HL-60/S4 treated with phorbol 12-myristate 13-acetate at 8.2 ng/mL for 4 days and 3 days (cell line): ENCODE data around the gene MS4A14.

Experiments used
- in situ Hi-C: fragments of 300-500 bp; cut with MboI; formaldehyde crosslinking; loops from 2 replicates; pipeline ENCODE4 v1.15.0; 2022; ENCODE audit warnings: low sequenced_read_pairs

MS4A14 gene

GRCh38 chr11:60396382-60396781 is at the start of gene MS4A14:
MS4A14 (plus strand) TSS chr11:60396459; CDS start chr11:60396579, 120 bp downstream.
- in situ Hi-C loops = no loop called here

DNA sequence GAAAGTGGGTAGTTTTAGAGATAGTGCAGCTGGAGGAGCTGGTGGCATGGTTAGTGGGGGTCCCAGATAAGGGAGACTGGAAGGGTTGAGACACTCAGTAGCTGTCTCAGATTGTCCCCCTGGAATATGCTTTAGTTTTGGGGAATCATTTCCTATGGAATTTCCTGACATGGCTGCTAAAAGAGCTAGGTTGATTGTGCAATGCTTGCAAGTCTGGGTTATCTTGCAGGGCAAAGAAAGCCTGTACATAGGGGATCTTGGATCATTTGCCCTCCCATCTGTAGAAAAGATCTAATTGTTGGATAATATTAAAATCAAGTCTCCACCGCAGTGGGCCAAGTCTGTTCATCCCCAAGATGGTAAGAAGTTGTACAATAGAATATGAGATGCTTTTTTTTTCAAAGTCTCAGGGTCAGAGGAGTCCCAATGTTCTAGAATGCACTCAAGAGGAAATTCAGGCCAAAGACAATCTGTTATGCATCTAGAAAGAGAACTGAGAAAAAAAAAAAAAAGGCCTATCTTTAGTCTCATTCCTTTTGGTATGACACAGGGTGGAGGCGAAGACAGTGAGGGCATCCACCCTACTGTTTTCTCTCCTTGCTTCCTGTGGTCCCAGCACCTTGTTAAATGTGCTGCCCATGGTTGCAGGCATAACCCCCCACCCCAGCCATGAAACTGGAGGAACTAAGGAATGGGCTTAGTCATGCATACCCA is 49.0 kb upstream of the MS4A14 start:
- in situ Hi-C loops = no loop called here

DNA sequence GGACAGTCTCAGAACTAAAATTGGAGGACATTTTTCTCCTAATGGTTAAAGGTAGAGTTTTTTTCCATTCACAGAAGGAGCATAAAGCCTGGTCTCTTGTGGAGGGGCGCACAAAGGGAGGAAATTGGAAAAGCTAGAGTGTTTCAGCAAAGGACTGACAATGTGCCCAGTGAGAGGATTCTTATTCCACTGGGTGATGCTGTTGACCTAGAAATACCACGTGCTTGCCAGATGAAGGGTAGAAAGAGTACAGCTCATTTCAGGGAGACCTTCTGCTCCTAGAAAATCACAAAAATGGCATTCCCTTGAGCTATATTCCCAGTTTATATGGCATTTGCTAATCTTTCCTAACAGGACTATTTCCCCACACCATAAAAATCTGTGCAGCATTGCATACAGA is 48.1 kb upstream of the MS4A14 start:
- in situ Hi-C loops = no loop called here

GRCh38 chr11:60349990-60350389 is 46.3 kb upstream of the MS4A14 start:
- in situ Hi-C loops = loop anchor here (25.0 kb wide), 1 partner anchor 262 kb away; no protein-coding TSS in a partner anchor

- in situ Hi-C loops = loop anchor here (25.0 kb wide), 1 partner anchor 255 kb away; no protein-coding TSS in a partner anchor
Observed at GRCh38 chr11:60357771-60358170, 38.5 kb upstream of the MS4A14 start.

DNA sequence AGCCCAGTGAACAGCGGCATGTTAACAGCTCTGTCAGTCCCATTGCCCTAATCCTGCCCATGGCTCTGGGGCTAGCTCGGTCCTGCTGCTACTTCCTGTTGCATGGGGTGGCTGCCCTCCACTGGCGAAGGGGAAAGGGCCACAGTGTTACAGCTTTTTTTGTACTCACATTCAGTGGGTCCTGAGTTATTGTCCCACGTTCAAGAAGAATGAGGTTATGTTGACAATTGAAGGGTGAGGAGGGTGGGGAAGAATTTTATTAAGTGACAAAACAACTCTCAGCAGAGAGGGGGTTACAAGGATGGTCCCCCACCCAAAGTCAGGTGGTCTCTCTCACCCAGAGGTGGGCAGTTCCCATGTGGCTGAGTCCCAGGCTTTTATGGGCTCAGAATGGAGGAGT is 35.6 kb upstream of the MS4A14 start:
- in situ Hi-C loops = loop anchor here (25.0 kb wide), 1 partner anchor 252 kb away; no protein-coding TSS in a partner anchor

DNA sequence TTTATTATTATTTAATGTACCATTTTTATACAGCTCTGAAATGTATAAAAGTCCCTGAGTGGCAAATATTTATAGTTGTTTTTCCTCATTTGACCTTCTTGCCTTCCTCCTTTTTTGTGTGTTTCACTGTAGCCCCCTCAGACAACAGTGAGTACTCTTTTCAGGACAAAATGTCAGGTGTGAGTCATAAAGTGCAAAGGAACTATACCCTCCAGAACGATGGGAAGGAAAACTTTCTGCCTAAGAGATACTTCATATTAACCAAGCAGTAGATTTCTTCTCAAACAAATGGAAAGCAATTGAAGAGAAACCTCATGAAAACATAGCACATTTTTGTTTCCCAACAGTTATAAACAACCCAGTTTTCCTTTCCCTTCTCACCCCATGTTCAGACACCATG is 34.0 kb upstream of the MS4A14 start:
- in situ Hi-C loops = loop anchor here (25.0 kb wide), 1 partner anchor 250 kb away; no protein-coding TSS in a partner anchor

DNA sequence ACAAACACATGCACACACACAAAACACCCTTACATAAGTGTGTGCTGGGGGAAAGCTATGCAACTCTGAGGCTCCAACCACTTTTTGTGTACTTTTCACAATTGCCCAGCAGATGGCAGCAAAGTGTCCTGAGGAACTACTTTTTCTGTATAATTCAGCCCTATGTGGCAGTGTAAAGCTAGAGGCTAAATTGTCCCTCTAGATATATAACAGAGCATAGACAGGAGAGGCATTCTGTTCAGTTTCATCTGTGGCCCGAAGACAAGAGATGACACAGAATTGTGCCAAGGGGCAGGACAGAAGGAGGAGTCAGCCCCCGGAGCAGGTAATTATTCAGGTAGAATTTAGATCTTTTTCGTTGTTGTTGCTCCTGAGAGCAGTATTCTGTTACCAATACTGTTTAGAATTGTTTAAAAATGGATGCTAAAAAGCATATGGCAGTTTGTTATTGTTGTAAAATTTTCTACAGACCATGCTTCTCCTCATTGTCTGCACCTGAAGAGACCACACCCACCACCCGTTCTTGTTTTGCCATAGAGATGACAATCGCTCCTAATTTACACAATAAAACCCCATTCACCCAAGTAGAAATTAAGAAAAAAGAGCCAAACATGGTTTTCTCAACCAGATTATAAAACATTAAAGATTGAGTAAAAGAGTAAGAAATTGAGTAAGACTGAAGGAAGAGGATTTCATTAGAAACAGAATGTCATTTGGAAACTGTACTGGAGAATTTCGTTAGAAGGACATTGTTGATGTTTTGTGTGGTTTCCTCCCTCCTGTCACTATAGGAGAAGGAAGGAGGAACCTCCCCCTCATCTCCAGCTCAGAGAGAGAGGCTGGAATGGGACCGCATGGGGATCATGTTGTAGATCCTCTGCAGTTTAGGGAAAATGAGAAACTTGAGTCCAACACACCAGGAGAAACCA is 32.5 kb upstream of the MS4A14 start:
- in situ Hi-C loops = loop anchor here (25.0 kb wide), 1 partner anchor 248 kb away; no protein-coding TSS in a partner anchor

DNA sequence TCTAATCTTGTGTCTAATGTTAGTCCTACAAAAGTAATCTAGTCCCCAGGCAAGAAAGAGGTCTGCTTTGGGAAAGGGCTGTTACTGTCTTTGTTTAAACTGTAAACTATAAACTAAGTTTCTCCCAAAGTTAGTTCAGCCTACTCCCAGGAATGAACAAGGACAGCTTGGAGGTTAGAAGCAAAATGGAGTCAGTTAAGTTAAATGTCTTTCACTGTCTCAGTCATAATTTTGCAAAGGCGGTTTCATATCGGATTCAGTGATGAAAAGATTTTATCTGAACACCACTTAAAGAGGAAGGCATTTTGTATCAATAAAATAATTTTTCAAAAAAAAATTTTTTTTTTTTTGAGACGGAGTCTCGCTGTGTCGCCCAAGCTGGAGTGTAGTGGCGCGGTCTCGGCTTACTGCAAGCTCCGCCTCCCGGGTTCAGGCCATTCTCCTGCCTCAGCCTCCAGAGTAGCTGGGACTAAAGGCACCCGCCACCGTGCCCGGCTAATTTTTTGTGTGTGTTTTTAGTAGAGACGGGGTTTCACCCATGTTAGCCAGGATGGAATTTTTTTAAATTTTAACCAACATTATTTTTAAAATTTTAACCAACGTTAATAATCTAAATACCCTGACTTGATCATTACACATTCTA is 29.9 kb upstream of the MS4A14 start:
- in situ Hi-C loops = loop anchor here (25.0 kb wide), 1 partner anchor 246 kb away; no protein-coding TSS in a partner anchor

- in situ Hi-C loops = loop anchor here (25.0 kb wide), 1 partner anchor 245 kb away; no protein-coding TSS in a partner anchor
Observed at GRCh38 chr11:60367009-60367408, 29.2 kb upstream of the MS4A14 start.

DNA sequence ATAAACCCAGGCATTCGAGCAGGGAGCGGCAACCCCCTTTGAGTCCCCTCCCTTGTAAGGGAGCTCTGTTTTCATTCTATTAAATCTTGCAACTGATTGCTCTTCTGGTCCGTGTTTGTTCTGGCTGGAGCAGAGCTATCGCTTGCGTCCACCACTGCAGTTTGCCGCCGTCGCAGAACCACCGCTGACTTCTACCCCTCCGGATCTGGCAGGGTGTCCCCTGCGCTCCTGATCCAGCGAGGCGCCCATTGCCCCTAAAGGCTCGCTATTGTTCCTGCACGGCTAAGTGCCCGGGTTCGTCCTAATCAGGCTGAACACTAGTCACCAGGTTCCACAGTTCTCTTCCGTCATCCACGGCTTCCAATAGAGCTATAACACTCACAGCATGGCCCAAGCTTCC is 28.4 kb upstream of the MS4A14 start:
- in situ Hi-C loops = loop anchor here (25.0 kb wide), 1 partner anchor 244 kb away; no protein-coding TSS in a partner anchor

DNA sequence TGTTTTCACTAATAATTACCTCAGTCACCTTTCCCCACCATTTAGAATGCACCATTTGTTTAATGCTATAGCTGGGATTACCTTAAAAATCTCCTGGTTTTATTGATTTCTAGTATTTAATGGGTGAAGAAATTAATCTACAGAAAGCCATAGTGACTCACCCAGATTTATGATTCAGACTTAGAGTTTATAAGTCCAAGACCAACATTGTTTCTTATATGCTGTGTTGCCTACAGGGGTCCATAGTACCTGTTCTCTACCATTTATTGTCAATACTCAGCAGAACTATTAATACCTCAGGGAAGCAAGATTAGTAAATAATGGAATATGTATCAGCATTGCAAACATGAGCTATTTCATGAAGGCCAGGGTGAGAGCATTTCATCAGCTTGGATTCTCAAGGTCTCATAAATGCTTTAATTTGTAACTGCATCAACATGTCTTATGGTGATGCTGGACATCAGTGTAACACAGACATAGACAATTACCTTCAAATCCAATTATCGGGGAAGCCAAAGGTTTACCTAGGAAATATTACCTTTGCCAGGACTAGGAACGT is 25.9 kb upstream of the MS4A14 start:
- in situ Hi-C loops = loop anchor here (25.0 kb wide), 1 partner anchor 242 kb away; no protein-coding TSS in a partner anchor

GRCh38 chr11:60370811-60371298 is 25.4 kb upstream of the MS4A14 start:
- in situ Hi-C loops = loop anchor here (25.0 kb wide), 1 partner anchor 241 kb away; no protein-coding TSS in a partner anchor

- in situ Hi-C loops = loop anchor here (25.0 kb wide), 1 partner anchor 241 kb away; no protein-coding TSS in a partner anchor
Observed at GRCh38 chr11:60371386-60371785, 24.9 kb upstream of the MS4A14 start.

- in situ Hi-C loops = loop anchor here (25.0 kb wide), 1 partner anchor 240 kb away; no protein-coding TSS in a partner anchor
Observed at GRCh38 chr11:60371854-60372253, 24.4 kb upstream of the MS4A14 start.

DNA sequence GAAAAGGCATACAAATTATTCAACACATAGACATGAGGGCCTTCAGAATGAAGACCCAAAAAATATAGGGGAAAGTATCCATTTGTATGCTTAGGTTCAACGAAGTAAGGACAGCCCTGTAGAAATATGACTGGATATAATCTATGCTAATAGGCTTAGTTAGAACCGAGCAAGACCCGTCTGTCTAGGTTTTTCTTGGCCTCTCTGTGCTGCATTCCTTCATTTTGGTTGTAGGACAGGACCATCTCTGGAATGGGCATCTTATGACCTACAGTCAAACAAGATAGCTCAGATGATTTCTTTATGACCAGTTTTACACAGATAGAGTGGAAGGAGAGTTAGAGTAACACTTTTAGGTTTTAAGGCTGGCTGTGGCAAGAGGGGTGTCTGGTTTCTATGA is 23.5 kb upstream of the MS4A14 start:
- in situ Hi-C loops = loop anchor here (25.0 kb wide), 1 partner anchor 240 kb away; no protein-coding TSS in a partner anchor

GRCh38 chr11:60375316-60375715 is 20.9 kb upstream of the MS4A14 start:
- in situ Hi-C loops = no loop called here

GRCh38 chr11:60376601-60377000 is 19.7 kb upstream of the MS4A14 start:
- in situ Hi-C loops = no loop called here

- in situ Hi-C loops = no loop called here
Observed at GRCh38 chr11:60377401-60378136, 18.7 kb upstream of the MS4A14 start.
